GM21825 (cell line): ENCODE results near the gene ATP8B1.
"Not testable (repeated sequence)": the region's sequence is repeated elsewhere in the genome, so short reads cannot be mapped to it uniquely, and the experiment has no call there.

Source experiments
- ATAC-seq: cut with Tn5 transposase; IDR thresholded peaks from one replicate; pipeline ENCODE4 v1.9.1; 2021; ENCODE audit warnings: mild to moderate bottlenecking, moderate library complexity; ENCODE audit not compliant: unreplicated experiment

The ATP8B1 gene

GRCh38 chr18:57803103-57803969, at the start of gene ATP8B1:
TSS of gene ATP8B1 (minus strand) at chr18:57803315. CDS start at chr18:57731807, 71,508 bp downstream.
- no peak for ATAC-seq

GRCh38 chr18:57850063-57850462, 46.9 kb upstream of the ATP8B1 start:
- no peak for ATAC-seq

- not testable (repeated sequence) for ATAC-seq
These were observed 45.3 kb upstream of the ATP8B1 start for GRCh38 chr18:57848374-57848773.

GRCh38 chr18:57847431-57847830, 44.3 kb upstream of the ATP8B1 start:
- ATAC-seq, result not testable (repeated sequence)

- ATAC-seq, result no peak
These were observed 43.1 kb upstream of the ATP8B1 start for GRCh38 chr18:57846258-57846657.

- no peak for ATAC-seq
These were observed 42.5 kb upstream of the ATP8B1 start for GRCh38 chr18:57845605-57846074.

GRCh38 chr18:57844319-57844718, 41.2 kb upstream of the ATP8B1 start:
- ATAC-seq, result no peak

- no peak for ATAC-seq
These were observed 40.3 kb upstream of the ATP8B1 start for GRCh38 chr18:57843386-57843785.

- ATAC-seq, result no peak
These were observed 38.5 kb upstream of the ATP8B1 start for GRCh38 chr18:57841568-57841967.

GRCh38 chr18:57839942-57840381, 36.8 kb upstream of the ATP8B1 start:
- ATAC-seq, result no peak

- peak; percentile 79 for ATAC-seq
These were observed 34.9 kb upstream of the ATP8B1 start for GRCh38 chr18:57837917-57838548.

- ATAC-seq, result no peak
These were observed 33.4 kb upstream of the ATP8B1 start for GRCh38 chr18:57836557-57836956.

GRCh38 chr18:57835904-57836303, 32.8 kb upstream of the ATP8B1 start:
- no peak for ATAC-seq

- no peak for ATAC-seq
These were observed 31.5 kb upstream of the ATP8B1 start for GRCh38 chr18:57834616-57835015.

GRCh38 chr18:57833441-57834101, 30.5 kb upstream of the ATP8B1 start:
- peak; percentile 40 for ATAC-seq

- ATAC-seq, result no peak
These were observed 29.6 kb upstream of the ATP8B1 start for GRCh38 chr18:57832730-57833129.

- ATAC-seq, result no peak
These were observed 28.7 kb upstream of the ATP8B1 start for GRCh38 chr18:57831597-57832377.

GRCh38 chr18:57827646-57828045, 24.5 kb upstream of the ATP8B1 start:
- ATAC-seq, result no peak

GRCh38 chr18:57826252-57826651, 23.1 kb upstream of the ATP8B1 start:
- ATAC-seq, result no peak

- not testable (repeated sequence) for ATAC-seq
These were observed 17.5 kb upstream of the ATP8B1 start for GRCh38 chr18:57820583-57820982.
